Neural crest cell (in vitro differentiated cells): Measurements from ENCODE around the gene ALOX15B. TPM values are rescaled to one million over a fixed set of nuclear protein-coding genes. Genes with fewer than 3 reads are reported as not detected.
"Not testable (repeated sequence)": the region's sequence is repeated elsewhere in the genome, so short reads cannot be mapped to it uniquely, and the experiment has no call there.

Experiments
- DNase-seq: peaks from one replicate; pipeline ENCODE4 v3.0.0; 2021; ENCODE audit warnings: low read depth, mixed read lengths, low spot score
- H3K27ac Mint-ChIP-seq: one replicate; pipeline ENCODE4 v1.8.0; 2021; ENCODE audit warnings: mild to moderate bottlenecking, mixed read lengths; ENCODE audit not compliant: unreplicated experiment
- H3K27me3 Mint-ChIP-seq: 2 replicates; pipeline ENCODE4 v1.8.0; 2021; ENCODE audit warnings: low read depth, mild to moderate bottlenecking, mixed read lengths
- H3K36me3 Mint-ChIP-seq: 2 replicates; pipeline ENCODE4 v1.8.0; 2021; ENCODE audit warnings: low read depth, mild to moderate bottlenecking, mixed read lengths
- H3K4me1 Mint-ChIP-seq: 2 replicates; pipeline ENCODE4 v1.8.0; 2021; ENCODE audit warnings: mixed read lengths
- H3K4me3 Mint-ChIP-seq: one replicate; pipeline ENCODE4 v1.8.0; 2021; ENCODE audit warnings: mild to moderate bottlenecking, mixed read lengths
- H3K9me3 Mint-ChIP-seq: 2 replicates; pipeline ENCODE4 v1.8.0; 2021; ENCODE audit warnings: mixed read lengths
- total RNA-seq: library from RNA; stranded (reverse); gene quantifications from 2 replicates; pipeline ENCODE4 v1.2.1, GENCODE V29; 2021
- TF ChIP-seq, protein P1 (sequence below): fragments of 200-600 bp; sonication (generic); conservative IDR thresholded peaks from 2 replicates; pipeline ENCODE4 v1.5.0; 2021; ENCODE audit warnings: antibody characterized with exemption, mild to moderate bottlenecking

The ALOX15B gene
- total RNA-seq, 1 donor from 2014 or later = not detected

DNA sequence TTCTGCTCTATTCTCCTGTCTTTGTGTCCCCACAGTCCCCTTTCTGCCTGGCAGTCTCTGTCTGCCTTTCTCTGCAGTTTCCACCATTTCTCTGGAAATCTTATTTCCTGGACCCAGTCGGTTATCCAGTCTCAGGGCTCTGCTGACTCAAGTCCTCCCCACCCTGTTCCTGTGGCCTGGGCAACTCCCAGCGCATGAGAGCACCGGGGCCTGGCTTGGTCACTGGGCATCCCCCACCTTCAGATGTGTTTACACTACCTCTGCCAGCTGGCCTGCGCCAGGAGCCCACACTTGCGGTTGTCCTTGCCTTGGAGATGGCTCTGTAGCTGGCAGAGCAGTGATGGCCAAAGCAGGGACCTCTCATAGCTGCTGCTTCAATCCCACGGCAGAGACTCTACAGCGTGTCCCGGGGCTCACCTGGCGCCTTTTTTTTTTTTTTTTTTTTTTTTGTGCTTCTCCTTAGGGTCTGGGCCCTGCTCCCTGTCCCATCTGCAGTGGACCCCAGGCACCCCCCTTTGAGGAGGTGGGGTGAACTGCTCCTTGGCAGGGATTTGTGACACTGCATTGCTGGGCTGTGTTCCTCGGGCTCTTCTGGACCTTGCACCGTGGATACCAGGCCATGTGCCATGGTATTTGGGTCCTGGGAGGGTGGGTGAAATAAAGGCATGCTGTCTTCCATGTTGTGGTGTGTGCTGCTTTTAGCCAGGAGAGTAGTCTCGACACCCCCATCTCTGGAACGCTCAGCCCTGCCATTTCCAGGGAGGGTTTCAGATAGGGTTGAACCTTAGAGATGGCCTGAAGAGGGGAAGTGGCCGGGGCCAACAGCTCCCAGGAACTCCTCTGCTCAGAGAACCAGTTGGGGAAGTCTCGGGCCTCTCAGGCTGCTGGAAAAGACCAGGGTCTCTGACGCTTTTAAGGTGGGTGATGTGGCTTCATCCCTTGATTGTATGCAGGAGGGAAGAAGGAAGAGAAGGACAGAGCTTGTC lies 18.9 kb upstream of the ALOX15B start:
- no peak overlapping the region for H3K27ac Mint-ChIP-seq

DNA sequence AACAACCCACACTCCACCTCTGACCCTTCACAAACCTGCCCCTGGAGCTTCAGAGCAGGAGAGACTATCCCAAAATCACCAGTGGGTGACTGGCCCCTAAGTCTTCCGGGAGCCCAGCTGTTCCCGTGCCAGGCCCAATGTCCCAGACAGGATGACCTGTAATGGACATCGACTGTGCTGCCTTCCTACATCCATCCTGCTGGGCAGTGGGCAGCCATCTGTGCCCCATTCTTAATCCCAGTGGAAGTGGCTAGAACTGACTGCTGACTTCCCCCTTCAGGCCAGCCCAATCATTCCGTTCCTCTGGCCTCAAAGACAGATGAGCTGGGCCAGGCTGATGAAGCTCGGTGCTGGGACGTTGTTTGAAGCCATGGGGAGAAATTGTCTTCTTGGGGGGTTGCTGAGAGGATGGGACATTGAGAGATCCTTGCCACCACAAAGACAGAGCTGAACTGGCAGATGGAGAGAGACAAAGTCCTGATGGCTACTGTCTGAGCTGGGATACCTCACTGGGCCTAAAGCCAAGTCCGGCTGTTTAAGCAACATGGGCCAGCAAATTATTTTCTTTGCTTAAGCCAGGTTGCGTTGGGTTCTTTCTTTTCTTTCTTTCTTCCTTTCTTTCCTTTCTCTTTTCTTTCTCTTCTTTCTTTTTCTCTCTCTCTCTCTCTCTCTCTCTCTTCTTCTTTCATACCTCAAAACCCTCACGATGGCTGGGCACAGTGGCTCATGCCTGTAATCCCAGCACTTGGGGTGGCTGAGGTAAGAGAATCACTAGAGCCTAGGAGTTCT lies 17.9 kb upstream of the ALOX15B start:
- DNase-seq = no peak
- Mint-ChIP-seq H3K4me1 (peaks cover 6% of the 10 kb centered on the region), H3K36me3 (no peaks in the 10 kb centered on the region), H3K4me3 (no peak overlapping the region), H3K27me3 (peaks cover 20% of the 10 kb centered on the region), H3K9me3 (no peaks in the 10 kb centered on the region), H3K27ac (peak overlapping the region; percentile 75)
- TF ChIP-seq, protein P1, sequence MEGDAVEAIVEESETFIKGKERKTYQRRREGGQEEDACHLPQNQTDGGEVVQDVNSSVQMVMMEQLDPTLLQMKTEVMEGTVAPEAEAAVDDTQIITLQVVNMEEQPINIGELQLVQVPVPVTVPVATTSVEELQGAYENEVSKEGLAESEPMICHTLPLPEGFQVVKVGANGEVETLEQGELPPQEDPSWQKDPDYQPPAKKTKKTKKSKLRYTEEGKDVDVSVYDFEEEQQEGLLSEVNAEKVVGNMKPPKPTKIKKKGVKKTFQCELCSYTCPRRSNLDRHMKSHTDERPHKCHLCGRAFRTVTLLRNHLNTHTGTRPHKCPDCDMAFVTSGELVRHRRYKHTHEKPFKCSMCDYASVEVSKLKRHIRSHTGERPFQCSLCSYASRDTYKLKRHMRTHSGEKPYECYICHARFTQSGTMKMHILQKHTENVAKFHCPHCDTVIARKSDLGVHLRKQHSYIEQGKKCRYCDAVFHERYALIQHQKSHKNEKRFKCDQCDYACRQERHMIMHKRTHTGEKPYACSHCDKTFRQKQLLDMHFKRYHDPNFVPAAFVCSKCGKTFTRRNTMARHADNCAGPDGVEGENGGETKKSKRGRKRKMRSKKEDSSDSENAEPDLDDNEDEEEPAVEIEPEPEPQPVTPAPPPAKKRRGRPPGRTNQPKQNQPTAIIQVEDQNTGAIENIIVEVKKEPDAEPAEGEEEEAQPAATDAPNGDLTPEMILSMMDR = no peak

More for the DNA sequence above, 18.9 kb upstream of the ALOX15B start:
- TF ChIP-seq, protein P1 = no peak
- H3K36me3 Mint-ChIP-seq = no peaks in the 10 kb centered on the region
- H3K27me3 Mint-ChIP-seq = peaks cover 26% of the 10 kb centered on the region
- H3K4me1 Mint-ChIP-seq = peaks cover 6% of the 10 kb centered on the region
- no peak overlapping the region for H3K4me3 Mint-ChIP-seq
- DNase-seq = no peak
- H3K9me3 Mint-ChIP-seq = no peaks in the 10 kb centered on the region

DNA sequence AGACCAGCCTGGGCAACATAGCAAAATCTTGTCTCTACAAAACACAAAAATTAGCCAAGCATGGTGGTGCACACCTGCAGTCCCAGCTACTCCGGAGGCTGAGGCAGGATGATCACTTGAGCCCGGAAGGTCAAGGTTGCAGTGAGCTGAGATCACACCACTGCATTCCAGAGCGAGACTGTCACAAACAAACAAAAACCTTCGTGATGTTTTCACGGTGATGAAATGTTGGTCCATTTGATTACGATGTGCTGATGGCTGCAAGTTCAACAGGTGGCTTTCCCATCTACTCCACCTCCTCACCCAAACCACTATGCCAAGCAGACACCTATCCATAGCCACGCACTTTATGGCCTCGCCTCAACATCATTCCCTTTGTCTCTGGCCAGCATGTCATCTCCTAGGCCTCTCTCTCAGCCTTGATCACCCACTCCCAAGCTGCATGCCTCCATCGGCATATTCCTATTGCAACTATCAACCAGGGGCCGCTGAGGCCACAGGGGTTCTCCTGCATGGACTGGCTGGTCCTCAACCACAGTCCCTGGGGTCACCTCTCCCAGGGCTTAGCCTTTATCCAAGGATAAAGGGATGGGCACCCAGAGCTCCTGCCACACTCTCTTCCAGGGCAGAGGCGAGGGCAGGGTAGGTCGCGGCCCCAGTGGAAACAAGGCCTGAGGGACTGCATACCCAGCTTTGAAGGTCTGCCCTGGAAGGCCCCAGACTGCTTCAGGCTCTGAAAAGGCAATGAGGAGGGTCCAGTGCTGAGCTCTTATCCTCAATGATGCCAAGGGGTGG lies 17.1 kb upstream of the ALOX15B start:
- H3K27me3 Mint-ChIP-seq = peaks cover 15% of the 10 kb centered on the region

DNA sequence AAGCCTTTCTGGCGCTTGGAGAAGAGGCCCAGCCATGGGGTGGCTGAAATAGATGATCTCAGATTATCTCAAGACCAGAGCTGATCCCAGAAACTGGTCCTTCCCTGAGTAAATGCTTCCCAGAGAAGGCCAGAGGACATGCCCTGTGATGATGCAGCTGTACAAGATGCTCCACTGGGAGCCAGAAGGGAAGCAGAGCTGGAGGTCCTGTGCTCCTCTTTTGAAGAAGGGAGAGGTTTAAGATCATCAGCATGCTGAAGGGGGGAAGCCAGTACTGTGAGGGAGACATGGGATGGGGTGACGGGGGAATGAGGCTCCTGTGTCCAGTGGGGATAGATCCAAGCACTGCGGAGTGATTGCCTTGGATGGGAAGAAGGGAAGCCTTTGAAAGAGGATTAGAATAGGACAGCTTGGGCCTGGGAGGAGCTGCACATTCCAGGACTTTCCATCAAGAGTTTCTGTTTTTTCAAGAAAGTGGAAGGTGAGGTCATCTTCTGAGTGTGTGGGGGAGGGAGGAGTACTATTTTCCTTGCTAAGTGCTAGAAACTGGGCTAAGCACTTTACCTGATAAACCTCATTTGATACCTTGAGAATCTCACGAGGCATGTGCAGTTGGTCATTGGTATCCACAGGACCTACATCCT lies 16.4 kb upstream of the ALOX15B start:
- Mint-ChIP-seq H3K4me3 (no peak overlapping the region), H3K27me3 (peaks cover 19% of the 10 kb centered on the region), H3K27ac (peak overlapping the region; percentile 35), H3K9me3 (no peaks in the 10 kb centered on the region), H3K36me3 (no peaks in the 10 kb centered on the region), H3K4me1 (no peaks in the 10 kb centered on the region)
- TF ChIP-seq, protein P1 = no peak
- no peak for DNase-seq

More for the DNA sequence above, 17.1 kb upstream of the ALOX15B start:
- TF ChIP-seq, protein P1 = no peak
- Mint-ChIP-seq H3K9me3 (no peaks in the 10 kb centered on the region), H3K36me3 (no peaks in the 10 kb centered on the region), H3K27ac (no peak overlapping the region), H3K4me1 (peaks cover 3% of the 10 kb centered on the region), H3K4me3 (no peak overlapping the region)
- DNase-seq = no peak

DNA sequence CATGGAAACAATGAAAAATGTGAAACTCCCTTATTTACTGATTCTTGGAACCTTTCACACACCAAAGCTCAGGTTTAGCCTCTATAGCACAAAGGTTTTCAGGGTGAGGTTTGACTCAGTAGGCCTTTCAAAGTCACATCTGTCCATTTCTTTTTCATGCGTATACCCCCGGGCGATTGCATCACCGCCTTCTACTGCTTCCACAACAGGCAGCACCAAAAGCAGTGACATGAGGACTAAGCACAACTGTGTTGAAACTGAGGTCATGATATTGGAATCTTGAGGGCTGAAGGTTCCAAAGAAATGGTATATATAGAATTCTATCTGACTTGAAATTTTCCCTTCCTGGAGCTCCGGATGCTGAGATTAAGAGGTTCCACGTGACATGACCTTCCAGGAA lies 14.7 kb upstream of the ALOX15B start:
- H3K4me1 Mint-ChIP-seq, H3K9me3 Mint-ChIP-seq, H3K36me3 Mint-ChIP-seq, H3K27ac Mint-ChIP-seq, H3K4me3 Mint-ChIP-seq, DNase-seq: not testable (repeated sequence)
- peaks cover 29% of the 10 kb centered on the region for H3K27me3 Mint-ChIP-seq
